ENCODE data around the gene PRKCB.

DNA sequence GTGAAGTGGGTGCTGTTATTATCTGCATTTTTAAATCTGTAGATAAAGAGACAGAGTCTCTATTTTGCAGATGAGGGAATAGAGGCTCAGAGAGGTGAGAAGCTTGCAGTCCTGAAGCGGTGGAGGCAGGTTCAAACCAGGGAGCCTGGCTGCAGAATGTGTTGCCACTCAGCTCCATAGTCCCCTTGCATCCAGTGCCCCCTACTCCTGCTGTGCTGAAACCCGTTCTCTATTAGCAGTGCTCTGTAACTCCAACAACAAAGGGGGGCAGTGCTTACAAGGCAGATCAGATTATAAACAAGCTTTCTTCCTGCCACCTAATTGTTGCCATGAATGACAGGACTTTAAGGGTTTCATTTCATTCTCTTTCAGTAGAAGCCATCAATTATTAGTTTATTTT lies 302.2 kb downstream of the PRKCB start:
- TF ChIP-seq TAF1 (IDR thresholded peaks at IDR 0.05; ENCODE audit: low read depth) (no peak), POLR2AphosphoS5 (IDR thresholded peaks at IDR 0.05) (no peak), EZH2 (IDR thresholded peaks at IDR 0.05; ENCODE audit: borderline replicate concordance, insufficient read depth, low read length, poor library complexity, severe bottlenecking) (no peak)
- TF ChIP-seq, protein P1, sequence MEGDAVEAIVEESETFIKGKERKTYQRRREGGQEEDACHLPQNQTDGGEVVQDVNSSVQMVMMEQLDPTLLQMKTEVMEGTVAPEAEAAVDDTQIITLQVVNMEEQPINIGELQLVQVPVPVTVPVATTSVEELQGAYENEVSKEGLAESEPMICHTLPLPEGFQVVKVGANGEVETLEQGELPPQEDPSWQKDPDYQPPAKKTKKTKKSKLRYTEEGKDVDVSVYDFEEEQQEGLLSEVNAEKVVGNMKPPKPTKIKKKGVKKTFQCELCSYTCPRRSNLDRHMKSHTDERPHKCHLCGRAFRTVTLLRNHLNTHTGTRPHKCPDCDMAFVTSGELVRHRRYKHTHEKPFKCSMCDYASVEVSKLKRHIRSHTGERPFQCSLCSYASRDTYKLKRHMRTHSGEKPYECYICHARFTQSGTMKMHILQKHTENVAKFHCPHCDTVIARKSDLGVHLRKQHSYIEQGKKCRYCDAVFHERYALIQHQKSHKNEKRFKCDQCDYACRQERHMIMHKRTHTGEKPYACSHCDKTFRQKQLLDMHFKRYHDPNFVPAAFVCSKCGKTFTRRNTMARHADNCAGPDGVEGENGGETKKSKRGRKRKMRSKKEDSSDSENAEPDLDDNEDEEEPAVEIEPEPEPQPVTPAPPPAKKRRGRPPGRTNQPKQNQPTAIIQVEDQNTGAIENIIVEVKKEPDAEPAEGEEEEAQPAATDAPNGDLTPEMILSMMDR (IDR thresholded peaks at IDR 0.05; ENCODE audit: poor library complexity, severe bottlenecking) = no peak

Measured in neural cell (in vitro differentiated cells).